NCI-H82 treated with DMSO at 0.1 percent for 48 hours (cell line): Measurements from ENCODE around the gene AK2.
A peak's percentile ranks its signal among the peaks of the same experiment; 100 is the strongest.
"Not testable (repeated sequence)": the region's sequence is repeated elsewhere in the genome, so short reads cannot be mapped to it uniquely, and the experiment has no call there.

ENCODE experiments used
- DNase-seq: peaks from one replicate; lab custom pipeline; 2025; ENCODE audit not compliant: unreplicated experiment; lab: John Stamatoyannopoulos, UW

AK2 gene

GRCh38 chr1:33036526-33037503 lies at the start of gene AK2:
Gene AK2 (minus strand): TSS chr1:33036883. CDS start chr1:33036828, 55 bp downstream.
- DNase-seq, result peak; percentile 99

- DNase-seq, result peak; percentile 51
Measured at GRCh38 chr1:33086384-33086850, 49.7 kb upstream of the AK2 start.

- DNase-seq, result no peak
Measured at GRCh38 chr1:33085332-33085731, 48.6 kb upstream of the AK2 start.

GRCh38 chr1:33082575-33083108 lies 46.0 kb upstream of the AK2 start:
- DNase-seq, result no peak

GRCh38 chr1:33081554-33082305 lies 45.0 kb upstream of the AK2 start:
- no peak for DNase-seq

- peak; percentile 84 for DNase-seq
Measured at GRCh38 chr1:33080885-33081553, 44.3 kb upstream of the AK2 start, which contains the start of gene AZIN2. Gene AZIN2 (plus strand): TSS chr1:33081153. CDS start chr1:33082250, 1,097 bp downstream.

- DNase-seq, result no peak
Measured at GRCh38 chr1:33080373-33080772, 43.7 kb upstream of the AK2 start.

- no peak for DNase-seq
Measured at GRCh38 chr1:33078030-33078591, 41.4 kb upstream of the AK2 start.

GRCh38 chr1:33074193-33074945 lies 37.7 kb upstream of the AK2 start:
- DNase-seq, result no peak

GRCh38 chr1:33072707-33073106 lies 36.0 kb upstream of the AK2 start:
- no peak for DNase-seq

GRCh38 chr1:33070628-33071027 lies 33.9 kb upstream of the AK2 start:
- no peak for DNase-seq

GRCh38 chr1:33068108-33068507 lies 31.4 kb upstream of the AK2 start:
- DNase-seq, result not testable (repeated sequence)

- DNase-seq, result not testable (repeated sequence)
Measured at GRCh38 chr1:33066477-33066876, 29.8 kb upstream of the AK2 start.

GRCh38 chr1:33065301-33065700 lies 28.6 kb upstream of the AK2 start:
- no peak for DNase-seq

- not testable (repeated sequence) for DNase-seq
Measured at GRCh38 chr1:33064284-33064683, 27.6 kb upstream of the AK2 start.

GRCh38 chr1:33061834-33062233 lies 25.2 kb upstream of the AK2 start:
- no peak for DNase-seq

- DNase-seq, result no peak
Measured at GRCh38 chr1:33060579-33061083, 23.9 kb upstream of the AK2 start.

GRCh38 chr1:33057095-33057494 lies 20.4 kb upstream of the AK2 start:
- DNase-seq, result no peak

GRCh38 chr1:33056426-33056825 lies 19.7 kb upstream of the AK2 start:
- DNase-seq, result no peak
